SHP77 (cell line): ENCODE measurements around the gene AUH.
"Not testable (repeated sequence)": the region's sequence is repeated elsewhere in the genome, so short reads cannot be mapped to it uniquely, and the experiment has no call there.

Experiments
- DNase-seq, 2 experiments: peaks; one replicate each; lab custom pipeline; 2025; lab: John Stamatoyannopoulos, UW

AUH gene, protein sequence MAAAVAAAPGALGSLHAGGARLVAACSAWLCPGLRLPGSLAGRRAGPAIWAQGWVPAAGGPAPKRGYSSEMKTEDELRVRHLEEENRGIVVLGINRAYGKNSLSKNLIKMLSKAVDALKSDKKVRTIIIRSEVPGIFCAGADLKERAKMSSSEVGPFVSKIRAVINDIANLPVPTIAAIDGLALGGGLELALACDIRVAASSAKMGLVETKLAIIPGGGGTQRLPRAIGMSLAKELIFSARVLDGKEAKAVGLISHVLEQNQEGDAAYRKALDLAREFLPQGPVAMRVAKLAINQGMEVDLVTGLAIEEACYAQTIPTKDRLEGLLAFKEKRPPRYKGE

DNA sequence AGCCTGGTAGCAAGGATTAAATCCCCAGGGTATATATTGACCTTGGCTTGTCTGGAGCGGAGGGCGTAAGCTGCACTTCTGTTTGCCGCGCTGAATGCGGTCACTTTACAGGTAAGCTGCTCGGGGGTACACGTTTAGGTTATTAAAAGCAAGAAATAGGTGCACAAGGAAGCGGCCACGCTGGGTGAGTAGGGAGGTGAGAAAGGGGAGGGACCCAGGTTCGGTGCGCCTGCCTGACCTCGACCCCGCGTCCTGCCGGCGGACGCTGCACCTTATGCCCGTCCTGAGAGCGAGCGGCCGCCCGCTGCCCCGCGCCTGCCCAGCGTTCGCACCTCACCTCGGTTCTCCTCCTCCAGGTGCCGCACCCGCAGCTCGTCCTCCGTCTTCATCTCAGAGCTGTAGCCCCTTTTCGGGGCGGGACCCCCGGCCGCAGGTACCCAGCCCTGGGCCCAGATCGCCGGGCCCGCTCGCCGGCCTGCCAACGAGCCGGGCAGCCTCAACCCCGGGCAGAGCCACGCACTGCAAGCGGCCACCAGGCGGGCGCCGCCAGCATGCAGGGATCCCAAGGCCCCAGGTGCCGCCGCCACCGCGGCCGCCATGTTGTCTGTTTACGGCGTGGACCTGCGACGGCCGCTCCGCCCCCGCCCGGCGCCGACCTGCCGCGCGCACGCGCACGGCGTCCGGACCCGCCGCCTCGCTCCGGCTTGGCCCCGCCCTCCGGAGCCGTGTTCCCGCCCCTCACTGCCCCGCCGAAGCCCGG lies at the start of gene AUH:
Gene AUH (minus strand): TSS at position 628 of the 760 bp plus-strand sequence. CDS start 29 bp downstream, at position 599.
- peak; percentile 20 to 67 for DNase-seq

DNA sequence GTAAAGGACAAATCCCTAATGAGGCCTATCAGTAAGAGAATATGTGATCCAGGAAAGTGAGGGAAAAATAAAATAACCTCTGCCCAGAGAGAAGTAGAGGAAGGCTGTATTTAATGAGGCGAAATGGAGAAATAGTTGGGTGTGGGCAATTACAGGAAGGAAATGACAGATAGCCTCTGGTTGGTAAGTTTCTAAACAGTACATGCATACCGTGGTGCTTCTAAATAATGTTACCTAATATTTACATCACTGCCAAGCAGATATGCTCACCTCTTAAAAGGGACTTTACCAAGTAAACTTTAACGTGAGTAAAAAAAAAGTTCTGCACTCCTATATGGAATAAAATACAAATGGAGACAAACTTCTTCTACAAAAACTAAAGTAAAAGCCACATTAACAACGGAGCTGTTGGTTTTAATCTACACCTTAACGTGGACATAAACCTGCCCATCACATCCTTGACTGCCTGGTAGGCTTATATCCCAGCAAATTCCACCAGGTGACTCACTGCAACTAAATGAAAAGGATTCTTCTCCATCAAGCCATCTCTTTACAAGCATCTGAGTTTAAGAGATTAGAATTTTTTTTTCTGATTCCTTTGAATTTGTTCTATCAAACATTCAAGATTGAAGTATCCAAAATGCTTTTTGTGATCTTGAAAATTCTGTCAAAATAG lies 49.5 kb upstream of the AUH start:
- DNase-seq, result no peak

DNA sequence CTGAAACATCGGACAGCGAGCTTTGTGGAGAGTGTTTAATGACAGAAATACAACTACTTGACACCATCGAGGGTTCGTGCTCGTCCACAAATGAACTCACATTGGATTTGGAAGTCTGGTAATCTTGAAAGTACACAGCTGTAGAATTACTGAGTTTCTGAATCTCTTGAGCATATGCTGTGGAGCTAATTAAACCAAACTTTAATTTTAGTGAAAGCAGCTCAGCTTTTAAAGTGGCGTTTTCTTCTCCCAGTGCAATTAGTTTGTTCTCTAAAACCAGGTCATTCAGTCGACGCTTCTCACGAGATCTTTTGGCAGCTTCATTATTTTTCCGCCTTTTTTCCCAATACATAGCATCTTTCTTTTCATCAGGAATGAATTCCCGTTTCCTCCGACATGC lies 48.4 kb upstream of the AUH start:
- DNase-seq, result no peak

DNA sequence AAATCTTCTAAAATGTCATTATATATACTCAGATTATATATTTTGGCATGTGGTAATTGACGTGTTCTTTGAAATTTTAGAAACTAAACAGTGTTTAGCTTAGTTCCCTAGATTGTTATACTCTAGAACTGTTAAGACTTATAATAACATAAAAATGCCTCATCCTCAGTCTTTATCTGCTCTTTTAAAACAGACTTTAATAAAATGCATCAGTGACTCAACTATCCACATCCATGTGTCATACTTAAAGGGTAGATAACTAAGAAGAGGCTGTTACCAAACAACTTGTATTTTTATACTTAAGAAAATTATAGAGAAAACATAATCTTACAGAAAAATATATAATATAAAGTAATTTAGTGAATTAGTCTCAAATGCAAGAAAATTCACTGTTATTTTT lies 46.8 kb upstream of the AUH start:
- DNase-seq, result no peak

DNA sequence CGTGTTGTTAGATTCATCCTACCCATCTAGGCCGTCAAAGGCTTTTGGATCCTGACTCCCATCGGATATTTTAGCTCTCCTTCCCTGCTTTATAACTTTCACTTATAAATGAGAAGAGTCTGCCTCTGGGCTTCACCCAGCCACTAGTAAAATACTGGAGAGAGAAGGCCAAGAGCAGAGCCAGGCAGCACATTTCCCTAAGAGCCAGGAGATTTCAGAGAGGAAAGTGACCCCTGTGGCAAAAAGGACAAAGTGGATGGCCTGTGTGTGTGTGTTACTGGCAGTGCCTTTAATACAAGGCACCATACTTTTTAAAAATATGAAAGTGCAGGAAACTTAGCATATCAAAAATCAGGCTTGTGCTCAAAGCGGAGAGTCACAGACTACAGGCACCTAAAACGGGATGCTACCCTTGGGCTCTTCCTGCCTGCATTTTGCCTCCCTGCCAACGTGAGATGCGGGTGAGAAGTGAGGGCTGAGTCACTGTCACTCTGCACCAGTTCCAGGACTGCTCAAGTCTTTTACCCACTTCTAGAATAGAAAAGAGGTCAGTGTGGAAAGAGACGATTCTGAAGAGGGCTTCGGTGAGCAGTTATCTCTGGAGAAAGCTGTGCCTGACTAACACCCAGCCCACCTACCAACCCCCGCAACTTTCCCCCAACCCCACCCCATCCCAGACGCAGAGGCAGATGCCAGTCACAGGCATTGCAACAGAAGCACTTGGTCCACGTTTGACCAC lies 46.0 kb upstream of the AUH start:
- no peak for DNase-seq

DNA sequence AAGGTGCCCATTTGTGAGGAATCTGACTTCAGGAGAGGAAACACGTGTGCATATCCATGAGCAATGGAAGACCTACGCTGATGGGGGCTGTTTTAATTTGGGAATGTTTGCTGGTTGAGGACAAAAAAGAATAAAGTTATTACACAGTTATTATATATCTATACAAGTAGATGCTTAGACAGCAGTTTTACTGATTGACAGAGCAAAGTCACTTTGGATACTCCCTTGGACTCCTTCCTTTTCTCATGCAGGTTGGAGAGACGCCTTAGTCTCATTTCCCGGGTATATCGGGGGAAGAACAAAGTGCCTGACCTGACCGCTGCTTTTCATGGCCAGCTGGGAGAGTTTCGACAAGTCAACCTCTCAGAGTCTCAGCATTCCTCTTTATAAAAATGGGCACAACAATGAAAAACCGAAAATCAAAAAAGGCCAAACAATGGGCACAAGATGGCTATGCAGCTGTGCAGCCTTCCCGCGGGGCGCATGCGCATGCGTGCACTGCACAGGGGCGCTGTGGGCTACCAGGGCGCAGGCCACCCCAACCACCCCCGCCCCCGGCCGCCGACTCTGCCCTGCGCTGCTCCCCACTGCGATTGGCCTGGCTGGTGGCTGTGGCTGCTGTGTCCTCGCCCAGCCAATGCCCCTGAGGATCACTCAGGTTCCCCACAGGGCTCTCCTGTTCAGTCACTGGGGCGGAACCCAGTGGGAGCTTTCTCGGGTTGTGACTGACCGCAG lies 43.8 kb upstream of the AUH start:
- no peak for DNase-seq

DNA sequence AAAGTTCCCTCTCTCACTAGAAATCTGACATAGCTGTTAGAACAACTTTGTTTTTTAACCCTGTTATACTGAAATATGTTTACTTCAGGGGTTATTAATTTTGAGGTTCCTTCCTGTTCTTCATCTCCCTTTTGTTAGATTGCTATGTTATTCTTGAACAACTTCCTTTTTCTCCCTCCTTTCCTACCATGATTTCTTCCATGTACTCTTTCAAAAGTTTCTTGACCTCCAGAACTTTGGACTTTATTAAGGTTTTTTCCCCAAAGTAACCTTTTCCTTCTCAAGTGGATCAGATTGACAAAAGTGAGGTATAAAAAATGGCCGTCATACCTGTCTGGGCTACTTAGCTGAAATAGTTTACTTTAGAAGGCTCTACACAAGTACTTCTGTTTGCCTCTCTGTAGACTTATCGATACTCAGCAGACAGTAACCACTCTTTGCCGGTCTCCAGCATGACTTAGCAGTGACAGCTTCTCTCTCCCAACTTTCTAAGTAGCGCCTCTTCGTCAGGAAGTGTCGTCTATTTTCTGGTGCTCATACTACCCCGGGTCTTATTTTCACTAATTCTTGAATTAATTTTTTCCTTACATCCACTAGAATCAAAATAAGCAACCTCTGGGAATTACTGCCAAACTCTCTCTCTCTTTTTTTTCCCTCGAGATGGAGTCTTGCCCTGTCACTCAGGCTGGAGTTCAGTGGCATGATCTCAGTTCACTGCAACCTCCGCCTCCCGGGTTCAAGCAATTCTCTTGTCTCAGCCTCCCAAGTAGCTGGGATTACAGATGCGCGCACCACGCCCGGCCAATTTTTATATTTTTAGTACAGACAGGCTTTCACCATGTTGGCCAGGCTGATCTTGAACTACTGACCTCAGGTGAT lies 42.2 kb upstream of the AUH start:
- DNase-seq, result no peak

DNA sequence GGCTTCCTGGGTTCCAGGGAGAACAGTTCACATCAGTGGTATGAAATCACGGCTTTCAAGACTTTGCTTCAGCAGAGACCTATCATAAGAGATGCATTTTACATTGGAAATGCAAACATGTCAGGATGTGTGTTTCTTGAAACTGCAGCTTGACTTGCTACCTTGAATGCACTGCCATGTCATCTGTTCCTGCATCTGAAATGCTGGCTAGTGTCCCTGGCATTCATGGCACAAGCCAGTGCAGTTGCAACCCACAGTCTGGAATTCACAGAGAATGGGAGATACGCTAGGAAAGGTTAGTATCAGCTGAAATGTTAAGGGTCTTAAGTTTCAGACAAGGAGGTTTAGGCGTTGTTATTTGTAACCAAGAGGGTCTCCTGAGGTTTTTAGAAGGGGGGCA lies 37.2 kb upstream of the AUH start:
- DNase-seq, result no peak

DNA sequence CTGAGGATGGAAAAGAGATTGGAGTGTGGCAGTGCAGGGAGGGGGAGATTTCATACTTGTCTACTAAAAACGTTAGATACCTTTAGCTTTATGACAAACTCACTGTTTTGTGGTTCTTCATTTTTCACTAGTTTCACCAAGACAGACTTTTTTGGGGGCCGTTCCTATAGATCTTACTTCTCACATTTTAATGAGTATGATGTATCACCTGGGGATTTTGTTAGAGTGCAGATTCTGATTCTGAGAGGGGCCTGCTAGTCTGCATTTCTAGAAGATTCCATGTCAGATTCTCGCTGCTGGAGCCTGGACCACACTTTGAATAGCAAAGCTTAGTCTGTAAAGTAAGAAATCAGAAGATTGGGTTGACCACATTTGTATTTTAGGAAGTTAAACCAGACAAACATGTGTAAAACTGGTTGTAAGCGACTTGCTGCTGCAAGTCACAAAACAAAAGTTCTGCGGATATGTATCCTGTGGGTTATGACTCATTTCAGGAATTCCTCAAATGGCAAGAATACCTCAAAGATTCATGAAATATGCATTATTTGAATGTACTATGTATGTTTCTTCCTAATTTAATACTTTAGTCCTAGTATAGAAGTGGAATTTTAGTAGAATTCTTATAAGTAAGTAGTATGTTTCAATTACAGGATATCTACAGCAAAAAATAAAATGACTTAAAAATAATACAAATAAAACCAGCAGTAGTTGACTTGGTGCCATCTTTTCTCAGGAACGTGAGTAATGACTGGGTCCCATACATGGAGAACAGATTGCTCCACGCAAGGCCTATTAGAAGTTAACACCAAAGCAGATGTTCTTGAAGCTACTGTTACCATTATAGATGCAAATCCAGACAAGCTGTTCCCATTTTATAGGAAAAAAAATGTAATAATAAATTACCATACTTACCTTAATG lies 34.1 kb upstream of the AUH start:
- no peak for DNase-seq

DNA sequence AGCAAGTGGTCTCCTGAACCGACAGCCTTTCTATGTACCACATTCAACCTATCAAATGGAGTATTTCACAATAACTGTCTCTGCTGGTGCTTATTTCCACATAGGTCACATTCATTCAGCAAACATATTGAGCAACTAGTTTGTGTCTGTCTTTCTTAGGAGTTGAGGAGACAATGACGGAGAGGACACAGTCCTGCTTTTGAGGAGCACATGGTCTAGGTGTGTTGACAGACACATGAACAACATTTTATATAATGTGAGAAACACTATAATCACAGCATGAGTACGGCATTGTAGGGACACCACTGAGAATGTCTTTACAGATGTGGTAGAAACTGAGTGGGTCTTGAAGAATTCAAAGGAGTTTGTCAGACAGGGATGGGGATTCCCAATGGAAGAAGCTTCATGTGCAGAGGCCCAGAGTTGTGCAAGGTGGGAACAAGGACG lies 33.4 kb upstream of the AUH start:
- no peak for DNase-seq

DNA sequence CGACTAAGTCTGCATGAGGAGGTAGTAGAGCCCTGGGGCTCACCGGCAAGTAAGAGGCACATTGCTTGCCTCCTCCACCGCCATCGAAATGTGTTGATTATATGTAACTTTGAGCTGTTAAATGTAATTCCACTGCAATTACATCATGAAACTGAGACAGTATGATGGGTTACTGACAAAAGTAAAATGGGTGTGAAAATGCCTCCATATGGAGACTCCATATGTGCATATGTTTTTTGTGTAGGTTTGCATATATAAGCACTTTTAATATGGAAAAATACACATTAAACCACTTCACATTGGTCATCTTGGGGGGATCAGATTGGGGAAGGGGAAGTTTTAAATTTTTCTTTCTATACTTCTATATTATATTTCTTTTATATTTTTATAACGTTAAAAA lies 32.1 kb upstream of the AUH start:
- no peak for DNase-seq

DNA sequence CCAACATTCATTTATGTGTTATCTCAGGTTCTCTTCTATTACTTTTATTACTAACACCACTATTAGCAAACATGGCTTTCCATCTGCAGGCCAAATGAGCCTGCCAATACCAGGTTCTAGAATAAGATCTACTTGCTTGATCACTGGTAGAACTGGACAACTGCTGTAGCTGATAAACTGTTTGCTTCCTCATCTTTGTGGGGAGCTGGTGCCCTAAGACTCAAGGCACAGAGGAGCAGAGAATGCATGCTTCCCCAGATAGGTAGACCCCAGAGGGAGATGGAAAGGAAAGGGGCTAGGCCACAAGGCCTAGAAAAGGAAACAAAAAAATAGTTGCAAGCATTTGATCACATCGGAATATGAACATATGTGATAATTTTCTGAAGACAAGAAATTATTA lies 30.7 kb upstream of the AUH start:
- DNase-seq, result no peak

DNA sequence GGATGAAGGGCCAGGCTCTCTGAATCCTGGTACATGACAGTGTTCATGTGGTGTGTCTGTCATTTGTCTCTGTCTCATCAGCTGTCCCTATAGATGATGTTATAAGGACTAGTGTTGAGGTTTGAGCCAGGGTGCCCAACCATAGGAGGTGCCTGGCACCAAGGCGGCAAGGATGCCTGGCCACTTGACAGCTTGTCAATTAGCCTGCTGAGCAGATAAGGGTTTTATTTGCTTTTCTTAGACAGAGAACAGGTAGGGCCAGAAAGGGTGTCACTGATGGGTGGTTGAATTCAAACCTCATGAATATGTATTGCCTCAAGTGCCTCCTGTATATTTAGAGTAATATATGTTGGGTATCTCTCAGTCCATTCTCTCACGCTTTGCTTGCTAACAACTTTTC lies 30.1 kb upstream of the AUH start:
- DNase-seq, result no peak

DNA sequence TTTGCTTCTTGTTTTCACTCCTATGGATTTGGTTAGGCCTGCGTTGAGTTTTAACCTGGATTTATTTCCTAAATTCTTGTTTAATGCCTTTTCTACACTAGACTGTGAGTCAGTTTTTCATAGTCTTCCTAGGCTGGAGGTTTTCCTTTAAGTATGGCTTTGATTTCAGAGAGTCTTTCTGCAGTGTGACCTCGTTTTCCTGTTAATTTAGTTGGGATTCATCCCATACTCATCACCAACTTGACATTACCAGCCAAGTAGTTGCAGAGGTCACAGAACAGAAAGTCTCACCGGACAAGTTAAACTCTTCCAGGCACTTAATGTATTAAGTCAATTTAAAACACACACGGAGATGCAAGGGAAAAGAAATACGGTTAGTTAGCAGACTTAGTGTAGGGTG lies 29.7 kb upstream of the AUH start:
- no peak for DNase-seq

DNA sequence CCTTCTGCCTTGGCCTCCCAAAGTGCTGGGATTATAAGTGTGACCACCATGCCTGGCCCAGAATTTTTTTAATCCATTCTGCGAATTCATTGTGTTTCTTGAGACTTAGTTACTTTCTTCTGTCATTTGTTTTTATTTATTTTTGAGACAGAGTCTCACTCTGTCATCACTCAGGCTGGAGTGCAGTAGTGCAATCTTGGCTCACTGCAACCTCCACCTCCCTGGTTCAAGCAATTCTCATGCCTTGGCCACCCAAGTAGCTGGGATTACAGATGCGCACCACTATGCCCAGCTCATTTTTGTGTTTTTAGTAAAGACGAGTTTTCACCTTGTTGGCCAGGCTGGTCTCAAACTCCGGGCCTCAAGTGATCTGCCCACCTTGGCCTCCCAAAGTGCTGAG lies 28.0 kb upstream of the AUH start:
- not testable (repeated sequence) for DNase-seq

DNA sequence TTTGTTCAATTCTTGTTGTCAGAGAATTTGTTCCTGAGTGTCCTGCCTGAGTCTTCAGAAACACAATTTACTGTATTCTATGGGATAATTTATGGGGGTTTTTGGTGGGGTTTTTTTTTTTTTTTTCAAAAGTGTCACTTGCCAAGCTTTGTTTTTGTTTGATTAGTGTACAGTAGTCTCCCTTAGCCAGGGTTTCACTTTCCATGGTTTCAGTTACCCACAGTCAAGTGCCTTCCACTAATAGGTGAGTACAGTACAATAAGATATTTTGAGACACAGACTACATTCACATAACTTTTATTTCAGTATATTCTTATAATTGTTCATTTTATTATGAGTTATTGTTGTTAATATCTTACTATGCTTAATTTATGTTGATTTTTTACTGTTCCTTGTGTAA lies 25.0 kb upstream of the AUH start:
- no peak for DNase-seq

DNA sequence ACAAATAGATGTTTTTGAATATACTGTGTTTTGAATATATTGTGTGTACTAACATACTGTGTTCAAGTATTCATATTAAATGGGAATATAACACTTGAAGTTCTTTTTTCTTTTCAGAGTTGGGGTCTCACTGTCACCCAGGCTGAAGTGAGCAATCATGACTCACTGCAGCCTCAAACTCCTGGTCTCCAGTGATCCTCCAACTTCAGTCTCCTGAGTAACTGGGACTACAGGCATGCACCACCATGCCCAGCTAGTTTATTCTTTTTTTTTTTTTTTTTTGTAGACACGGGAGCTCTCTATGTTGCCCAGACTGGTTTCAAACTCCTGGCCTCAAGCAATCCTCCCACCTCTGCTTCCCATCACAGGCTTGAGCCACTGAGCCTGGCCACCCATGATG lies 23.2 kb upstream of the AUH start:
- no peak for DNase-seq

DNA sequence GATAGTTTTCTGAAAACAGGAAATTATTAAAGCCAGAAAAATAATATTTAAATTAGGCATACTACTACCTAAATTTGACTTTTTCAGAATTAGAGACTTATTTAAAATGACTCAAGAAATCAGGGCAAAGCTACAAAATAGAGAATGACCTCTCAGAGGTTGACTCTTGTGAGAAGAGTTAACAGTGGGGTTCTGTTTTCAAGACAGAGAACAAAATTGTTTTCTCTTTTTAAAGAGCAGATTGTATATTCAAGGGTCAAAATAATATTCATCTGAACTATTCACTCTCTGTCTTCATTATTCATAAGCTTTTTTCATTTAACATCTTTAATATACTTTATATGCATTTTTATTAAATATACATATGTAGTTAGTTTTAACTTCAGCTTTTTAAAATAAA lies 21.9 kb upstream of the AUH start:
- DNase-seq, result no peak

DNA sequence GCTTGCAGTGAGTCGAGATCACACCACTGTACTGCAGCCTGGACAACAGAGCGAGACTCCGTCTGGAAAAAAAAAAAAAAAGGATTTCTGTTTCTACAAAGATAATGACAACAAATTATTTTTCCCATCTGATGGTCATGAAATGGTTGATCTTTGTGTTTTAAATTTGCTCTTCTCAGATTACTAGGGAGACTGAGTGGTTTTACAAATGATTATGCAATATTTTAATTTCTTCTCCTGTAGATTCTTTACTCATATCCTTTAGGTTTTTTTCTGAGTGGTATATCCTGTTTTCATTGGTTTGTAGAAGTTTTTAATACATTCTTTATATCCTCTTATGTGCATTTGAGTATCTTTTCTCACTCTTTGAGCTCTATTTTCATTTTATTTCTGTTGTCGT lies 20.6 kb upstream of the AUH start:
- no peak for DNase-seq

DNA sequence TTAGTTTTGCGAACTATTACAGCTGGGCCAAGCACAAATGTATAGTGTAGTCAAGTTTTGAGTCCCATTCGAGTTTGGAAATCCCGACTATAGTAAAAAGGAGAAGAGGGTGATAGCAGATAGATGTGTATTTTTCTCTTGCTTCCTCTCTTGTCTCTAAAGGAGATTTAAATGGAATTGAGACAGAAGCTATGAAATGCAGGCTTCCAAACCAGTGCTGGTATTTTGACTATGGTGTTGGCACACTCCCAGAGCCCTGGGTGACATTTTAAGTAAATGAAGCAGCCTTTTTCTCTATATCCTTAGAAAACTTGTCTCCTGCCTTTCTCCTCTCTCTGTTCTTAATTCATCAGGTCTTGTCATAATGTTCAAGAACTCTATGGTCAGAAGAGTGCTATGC lies 17.7 kb upstream of the AUH start:
- no peak for DNase-seq
